Naive thymus-derived CD8-positive, alpha-beta T cell (primary cell): Measurements from ENCODE around the gene SLC16A1. TPM values are rescaled to one million over a fixed set of nuclear protein-coding genes. Genes with fewer than 3 reads are reported as not detected.
A peak's percentile ranks its signal among the peaks of the same experiment; 100 is the strongest.
"Not testable (repeated sequence)": the region's sequence is repeated elsewhere in the genome, so short reads cannot be mapped to it uniquely, and the experiment has no call there.

Experiments
- ATAC-seq, 2 donors: fragments of 150-1000 bp; cut with Tn5 transposase in 1 of 2; sonication (Bioruptor Pico), chemical (Tn5 transposase) in 1 of 2; 1 replicate in 1 of 2; 2 replicates in 1 of 2; pipeline ENCODE4 v1.10.0; 2021; ENCODE audit warnings: mild to moderate bottlenecking in 2 of 2, moderate library complexity in 2 of 2
- POLR2A ChIA-PET: fragments of 350-600 bp; sonication (Branson Sonifier 250); formaldehyde crosslinking; loops from one replicate; lab custom pipeline; 2021; ENCODE audit warnings: antibody characterized with exemption; lab: Charles Lee
- DNase-seq, 10 donors: peaks; one replicate each; pipeline versions ENCODE4 v3.0.0 to v3.0.0-alpha.2; 2020 to 2022
- H3K27ac Mint-ChIP-seq, 10 donors: one replicate each; pipeline ENCODE4 v1.8.0; 2020 to 2022; ENCODE audit warnings: mild to moderate bottlenecking in 10 of 10, mixed read lengths in 10 of 10, moderate library complexity in 4 of 10, inconsistent platforms in 1 of 10
- H3K27me3 Mint-ChIP-seq, 5 donors: one replicate each; pipeline ENCODE4 v1.8.0; 2021 to 2022; ENCODE audit warnings: mixed read lengths in 5 of 5
- H3K36me3 Mint-ChIP-seq, 3 donors: one replicate each; pipeline ENCODE4 v1.8.0; 2020 to 2022; ENCODE audit warnings: mixed read lengths in 3 of 3, mild to moderate bottlenecking in 2 of 3, inconsistent platforms in 1 of 3
- H3K4me1 Mint-ChIP-seq, 4 donors: one replicate each; pipeline ENCODE4 v1.8.0; 2021 to 2022; ENCODE audit warnings: mixed read lengths in 4 of 4
- H3K4me3 Mint-ChIP-seq, 10 donors: one replicate each; pipeline ENCODE4 v1.8.0; 2020 to 2022; ENCODE audit warnings: mild to moderate bottlenecking in 10 of 10, mixed read lengths in 10 of 10, moderate library complexity in 6 of 10, inconsistent platforms in 1 of 10
- H3K9me3 Mint-ChIP-seq, 9 donors: one replicate each; pipeline ENCODE4 v1.8.0; 2020 to 2022; ENCODE audit warnings: mixed read lengths in 9 of 9, mild to moderate bottlenecking in 3 of 9, inconsistent platforms in 1 of 9, moderate library complexity in 1 of 9
- polyA plus RNA-seq, 3 donors: library from polyadenylated mRNA; unstranded; fragments of 300-500 nt; fragmentation: Illumina TruSeq; gene quantifications; one replicate each; pipeline ENCODE4 v1.2.3, GENCODE V29; 2021
- total RNA-seq, 8 experiments: library from RNA in 2 of 8; stranded (reverse) in 2 of 8; gene quantifications; one replicate each; pipeline ENCODE4 v1.2.3 and lab custom pipeline; 2021 to 2026

The SLC16A1 gene
- total and polyA plus RNA-seq, 5 experiments from 2014 or later: 8.2 to 16.0 (median 11.8) TPM

DNA sequence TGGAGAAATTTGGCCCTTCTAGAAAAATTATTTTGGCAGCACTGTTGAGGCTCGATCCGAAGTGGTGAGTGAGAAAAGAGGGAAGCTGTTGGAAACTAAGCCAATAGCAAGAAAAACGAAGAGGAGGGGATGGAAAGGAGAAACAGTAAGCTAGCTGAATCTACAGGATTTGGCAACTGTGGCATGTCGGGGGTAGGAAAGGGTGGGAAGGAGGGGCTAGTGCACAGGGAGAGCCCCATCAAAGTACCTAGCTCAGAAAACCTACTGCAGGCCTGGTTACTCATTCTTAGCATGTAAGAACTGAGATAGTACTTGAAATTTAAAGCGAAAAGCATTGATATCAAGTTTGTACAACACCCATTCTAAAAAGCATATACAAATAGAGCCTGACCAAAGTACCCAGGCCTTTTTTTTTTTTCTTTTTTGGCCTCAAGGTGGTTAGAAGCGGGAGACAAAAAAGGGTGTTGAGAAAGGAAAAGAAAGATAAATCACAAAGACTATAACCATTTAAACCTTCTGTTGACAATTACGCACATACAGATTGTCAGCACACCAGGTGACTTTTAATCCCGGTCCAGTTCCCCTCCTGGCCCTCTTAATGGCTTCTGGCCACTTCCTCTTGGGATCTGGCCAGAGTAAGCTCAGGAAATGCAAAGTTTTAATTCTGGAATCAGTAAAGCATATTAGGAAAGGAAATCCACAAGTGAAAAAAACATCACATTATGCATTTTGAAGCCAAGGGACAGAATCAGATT, 50.4 kb downstream of the SLC16A1 start:
- ATAC-seq (no peak), DNase-seq (no peak)
- no peak overlapping the region for H3K4me3 Mint-ChIP-seq
- no peaks in the 10 kb centered on the region for H3K36me3 Mint-ChIP-seq
- no peaks in the 10 kb centered on the region for H3K27me3 Mint-ChIP-seq
- POLR2A ChIA-PET: no interaction called here
- no peaks in the 10 kb centered on the region for H3K9me3 Mint-ChIP-seq
- peaks cover 3 to 7% (median 4%) of the 10 kb centered on the region in 4 donors for H3K4me1 Mint-ChIP-seq
- peak overlapping the region in 2 of 10 donors; percentile 11 to 15 for H3K27ac Mint-ChIP-seq

DNA sequence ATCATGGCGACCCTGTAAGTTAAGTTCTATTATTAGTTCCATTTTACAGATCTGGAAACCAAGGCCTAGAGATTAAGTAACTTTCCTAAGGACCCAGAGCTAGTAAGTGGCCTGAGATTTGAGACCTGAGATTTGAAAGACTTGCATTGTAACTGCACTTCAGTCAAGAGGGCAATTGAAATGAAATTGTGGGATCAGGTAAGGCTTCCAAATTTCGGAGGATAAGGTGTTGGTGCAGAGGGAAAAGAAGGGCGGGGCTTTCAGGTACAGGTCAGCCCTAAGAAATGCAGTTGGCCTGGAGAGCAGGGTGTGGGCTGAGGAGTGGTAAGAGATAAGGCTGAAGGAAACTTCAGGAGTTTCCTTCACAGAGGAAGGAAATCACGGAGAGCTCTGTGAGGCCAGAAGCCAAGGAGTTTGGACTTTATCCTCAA, 51.1 kb downstream of the SLC16A1 start:
- POLR2A ChIA-PET: no interaction called here
- H3K27ac Mint-ChIP-seq: peak overlapping the region in 1 of 10 donors; percentile 49
- H3K36me3 Mint-ChIP-seq: no peaks in the 10 kb centered on the region
- peaks cover 3 to 7% (median 4%) of the 10 kb centered on the region in 4 donors for H3K4me1 Mint-ChIP-seq
- H3K9me3 Mint-ChIP-seq: no peaks in the 10 kb centered on the region
- DNase-seq (no peak), ATAC-seq (no peak)
- H3K27me3 Mint-ChIP-seq: no peaks in the 10 kb centered on the region
- H3K4me3 Mint-ChIP-seq: no peak overlapping the region

DNA sequence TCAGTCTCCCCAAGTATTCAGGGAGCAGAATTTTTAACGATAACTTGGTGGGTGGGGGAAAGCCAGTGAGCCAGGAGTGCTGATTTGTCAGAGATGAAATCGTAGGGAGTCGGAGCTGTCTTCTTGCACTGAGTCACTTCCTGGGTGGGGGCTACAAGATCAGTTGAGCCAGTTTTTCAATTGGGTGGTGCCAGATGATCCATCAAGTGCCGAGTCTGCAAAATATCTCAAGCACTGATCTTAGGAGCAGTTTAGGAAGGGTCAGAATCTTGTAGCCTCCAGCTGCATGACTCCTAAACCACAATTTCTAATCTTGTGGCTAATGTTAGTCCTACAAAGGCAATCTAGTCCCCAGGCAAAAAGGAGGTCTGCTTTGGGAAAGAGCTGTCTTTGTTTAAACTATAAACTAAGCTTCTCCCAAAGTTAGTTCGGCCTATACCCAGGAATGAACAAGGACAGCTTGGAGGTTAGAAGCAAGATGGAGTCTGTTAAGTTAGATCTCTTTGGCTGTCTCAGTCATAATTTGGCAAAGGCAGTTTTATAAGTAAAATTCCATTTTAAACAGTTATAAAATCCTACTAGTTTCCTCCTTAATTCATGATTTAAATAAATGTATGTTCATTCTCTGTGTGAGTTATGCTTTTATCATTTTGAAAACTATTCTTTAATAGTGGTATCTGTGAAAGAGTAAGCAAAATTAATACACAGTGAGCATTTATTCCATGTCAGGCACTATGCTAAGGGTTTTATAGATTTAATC, 51.7 kb downstream of the SLC16A1 start:
- no peak overlapping the region for H3K4me3 Mint-ChIP-seq
- H3K36me3 Mint-ChIP-seq: no peaks in the 10 kb centered on the region
- peaks cover 3 to 7% (median 4%) of the 10 kb centered on the region in 4 donors for H3K4me1 Mint-ChIP-seq
- no peaks in the 10 kb centered on the region for H3K27me3 Mint-ChIP-seq
- H3K27ac Mint-ChIP-seq: peak overlapping the region in 1 of 10 donors; percentile 49
- H3K9me3 Mint-ChIP-seq: no peaks in the 10 kb centered on the region
- ATAC-seq: no peak
- POLR2A ChIA-PET: no interaction called here
- no peak for DNase-seq

GRCh38 chr1:112902221-112902620, 53.8 kb downstream of the SLC16A1 start:
- no peak overlapping the region for H3K27ac Mint-ChIP-seq
- DNase-seq: no peak
- no peak overlapping the region for H3K4me3 Mint-ChIP-seq
- no peaks in the 10 kb centered on the region for H3K36me3 Mint-ChIP-seq
- peaks cover 0 to 1% (median 0%) of the 10 kb centered on the region in 9 donors for H3K9me3 Mint-ChIP-seq
- POLR2A ChIA-PET: interaction anchor here (0.6 kb wide), 1 partner anchor 39 kb away, joined by 3 read pairs; no protein-coding TSS in a partner anchor
- no peak for ATAC-seq
- H3K4me1 Mint-ChIP-seq: peaks cover 3 to 7% (median 4%) of the 10 kb centered on the region in 4 donors
- no peaks in the 10 kb centered on the region for H3K27me3 Mint-ChIP-seq

DNA sequence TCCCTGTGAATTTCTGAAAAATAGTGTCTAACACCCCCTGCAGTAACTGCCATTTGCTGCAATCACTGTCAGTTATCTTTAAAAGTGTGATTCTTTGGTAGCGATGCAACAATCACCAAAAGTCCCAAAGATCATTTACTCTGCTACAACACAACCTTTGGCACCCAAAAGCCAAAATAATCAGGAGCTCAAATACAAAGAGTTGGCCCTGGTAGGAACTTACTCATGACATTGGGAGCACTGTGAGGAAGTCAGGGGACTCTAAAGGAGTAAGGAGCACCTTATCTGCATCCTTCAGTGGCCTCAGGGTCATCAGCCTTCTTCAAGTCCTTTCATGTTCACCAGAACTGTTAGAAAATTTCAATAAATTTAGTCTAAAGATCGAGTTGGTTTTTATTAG, 54.6 kb downstream of the SLC16A1 start:
- DNase-seq (no peak), ATAC-seq (no peak)
- Mint-ChIP-seq H3K9me3 (peaks cover 0 to 10% (median 4%) of the 10 kb centered on the region in 9 donors), H3K4me1 (peaks cover 3 to 7% (median 4%) of the 10 kb centered on the region in 4 donors), H3K27ac (no peak overlapping the region), H3K27me3 (no peaks in the 10 kb centered on the region), H3K4me3 (no peak overlapping the region), H3K36me3 (no peaks in the 10 kb centered on the region)
- POLR2A ChIA-PET: no interaction called here

DNA sequence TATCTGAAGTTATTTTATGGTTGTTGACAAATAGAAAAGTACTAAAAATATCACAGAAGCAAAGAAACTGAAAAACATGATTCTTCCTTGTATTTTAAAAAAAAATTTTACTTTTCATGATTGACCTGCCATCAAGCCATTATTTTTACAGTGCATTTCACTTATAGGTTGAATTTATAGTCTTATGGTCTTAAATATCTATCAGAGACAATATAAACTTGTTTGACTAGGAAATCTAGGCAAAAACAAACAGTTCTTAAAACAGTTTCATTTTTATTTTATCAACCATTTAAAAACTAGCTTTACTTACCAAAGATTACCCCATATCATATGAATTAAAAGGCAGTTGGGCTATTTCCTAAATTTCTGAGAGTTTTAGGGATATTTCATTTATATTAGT, 59.2 kb downstream of the SLC16A1 start:
- Mint-ChIP-seq H3K9me3 (peaks cover 0 to 37% (median 14%) of the 10 kb centered on the region in 9 donors), H3K27me3 (no peaks in the 10 kb centered on the region), H3K36me3 (peaks cover 0 to 23% (median 2%) of the 10 kb centered on the region in 3 donors), H3K27ac (no peak overlapping the region), H3K4me1 (no peaks in the 10 kb centered on the region), H3K4me3 (no peak overlapping the region)
- ATAC-seq (no peak), DNase-seq (no peak)
- POLR2A ChIA-PET: no interaction called here

DNA sequence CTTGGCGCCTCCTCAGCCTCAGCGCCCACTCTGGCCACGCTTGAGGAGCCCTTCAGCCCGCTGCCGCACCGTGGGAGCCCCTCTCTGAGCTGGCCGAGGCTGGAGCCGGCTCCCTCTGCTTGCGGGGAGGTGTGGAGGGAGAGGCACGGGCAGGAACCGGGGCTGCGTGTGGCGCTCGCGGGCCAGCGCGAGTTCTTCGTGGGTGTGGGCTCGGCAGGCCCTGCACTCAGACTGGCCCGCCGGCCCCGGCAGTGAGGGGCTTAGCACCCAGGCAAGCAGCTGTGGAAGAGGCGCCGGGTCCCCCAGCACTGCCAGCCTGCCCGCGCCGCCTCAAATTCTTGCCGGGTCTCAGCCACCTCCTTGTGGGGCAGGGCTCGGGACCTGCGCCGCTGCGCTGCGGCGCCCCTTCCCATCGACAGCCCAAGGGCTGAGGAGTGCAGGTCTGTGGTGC, 61.4 kb downstream of the SLC16A1 start:
- Mint-ChIP-seq H3K4me1 (no peaks in the 10 kb centered on the region), H3K27me3 (no peaks in the 10 kb centered on the region), H3K27ac (no peak overlapping the region), H3K36me3 (peaks cover 0 to 23% (median 2%) of the 10 kb centered on the region in 3 donors), H3K9me3 (peaks cover 0 to 37% (median 14%) of the 10 kb centered on the region in 9 donors), H3K4me3 (no peak overlapping the region)
- no peak for ATAC-seq
- DNase-seq: no peak
- POLR2A ChIA-PET: no interaction called here

- Mint-ChIP-seq H3K36me3 (peaks cover 0 to 23% (median 2%) of the 10 kb centered on the region in 3 donors), H3K27ac (no peak overlapping the region), H3K4me1 (no peaks in the 10 kb centered on the region), H3K4me3 (no peak overlapping the region), H3K9me3 (peaks cover 0 to 37% (median 14%) of the 10 kb centered on the region in 9 donors), H3K27me3 (no peaks in the 10 kb centered on the region)
- POLR2A ChIA-PET: no interaction called here
- ATAC-seq: no peak
- DNase-seq: no peak
Measured at GRCh38 chr1:112894010-112894292, 62.0 kb downstream of the SLC16A1 start.

DNA sequence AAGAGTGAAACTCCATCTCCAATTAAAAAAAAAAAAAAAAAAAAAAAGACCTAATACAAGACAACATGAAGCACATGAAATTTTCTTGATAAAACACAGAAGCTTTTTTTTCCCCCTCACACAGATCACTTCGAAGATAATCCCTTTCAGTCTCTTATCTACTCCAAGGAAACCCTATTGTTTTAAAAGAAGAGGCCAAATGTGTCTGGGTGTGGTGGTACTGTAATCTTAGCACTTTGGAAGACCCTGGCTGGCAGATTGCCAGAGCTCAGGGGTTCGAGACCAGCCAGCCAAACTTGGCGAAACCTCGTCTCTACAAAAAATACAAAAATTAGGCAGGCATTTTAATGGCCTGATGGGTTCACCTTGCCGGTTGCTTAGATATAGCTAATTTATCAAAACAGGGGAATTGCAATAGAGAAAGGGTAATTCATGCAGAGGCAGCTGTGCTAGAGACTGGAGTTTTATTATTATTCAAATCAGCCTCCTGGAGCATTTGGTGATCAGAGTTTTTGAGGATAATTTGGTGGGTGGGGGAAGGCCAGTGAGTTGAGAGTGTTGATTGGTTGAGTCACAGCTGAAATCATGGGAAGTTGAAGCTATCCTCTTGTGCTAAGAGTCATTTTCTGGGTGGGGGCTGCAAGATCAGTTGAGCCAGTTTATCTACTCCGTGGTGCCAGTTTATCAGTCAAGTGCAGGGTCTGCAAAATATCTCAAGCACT, 62.5 kb downstream of the SLC16A1 start:
- Mint-ChIP-seq H3K36me3 (peaks cover 0 to 23% (median 2%) of the 10 kb centered on the region in 3 donors), H3K4me3 (no peak overlapping the region), H3K9me3 (peaks cover 0 to 37% (median 14%) of the 10 kb centered on the region in 9 donors), H3K27me3 (no peaks in the 10 kb centered on the region), H3K27ac (no peak overlapping the region), H3K4me1 (no peaks in the 10 kb centered on the region)
- POLR2A ChIA-PET: no interaction called here
- no peak for DNase-seq
- no peak for ATAC-seq

GRCh38 chr1:112889906-112890305, 66.1 kb downstream of the SLC16A1 start:
- H3K4me1 Mint-ChIP-seq, DNase-seq, POLR2A ChIA-PET, H3K27ac Mint-ChIP-seq, H3K4me3 Mint-ChIP-seq, H3K27me3 Mint-ChIP-seq, H3K36me3 Mint-ChIP-seq, ATAC-seq: not testable (repeated sequence)
- peaks cover 0 to 17% (median 8%) of the 10 kb centered on the region in 9 donors for H3K9me3 Mint-ChIP-seq

- Mint-ChIP-seq H3K9me3 (peaks cover 0 to 14% (median 8%) of the 10 kb centered on the region in 9 donors), H3K36me3 (peaks cover 0 to 10% (median 0%) of the 10 kb centered on the region in 3 donors), H3K27me3 (no peaks in the 10 kb centered on the region), H3K4me1 (no peaks in the 10 kb centered on the region), H3K27ac (peak overlapping the region in 1 of 10 donors; percentile 19), H3K4me3 (no peak overlapping the region)
- DNase-seq (no peak), ATAC-seq (no peak)
- POLR2A ChIA-PET: no interaction called here
Measured at GRCh38 chr1:112889052-112889768, 66.8 kb downstream of the SLC16A1 start.

DNA sequence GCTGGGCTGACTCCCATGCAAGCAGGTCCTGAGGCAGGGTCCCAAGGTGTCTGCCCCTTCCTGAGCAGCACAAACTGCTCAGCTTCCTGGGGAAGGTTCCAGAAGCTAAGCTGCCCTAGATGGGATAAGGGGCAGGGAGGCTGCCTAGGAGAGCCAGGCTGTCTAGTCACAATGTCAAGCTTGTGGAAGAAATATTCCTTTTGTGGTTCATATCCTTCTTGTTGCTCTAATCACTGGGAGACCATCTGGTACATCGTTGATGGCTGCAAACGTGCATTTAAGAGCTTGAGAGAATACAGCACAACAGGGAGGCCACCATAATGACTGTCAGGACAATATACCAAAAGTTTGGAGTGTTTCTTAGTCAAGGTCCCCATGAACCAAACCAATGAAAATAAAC, 67.4 kb downstream of the SLC16A1 start:
- no peak overlapping the region for H3K4me3 Mint-ChIP-seq
- ATAC-seq: no peak

More for the DNA sequence above, 67.4 kb downstream of the SLC16A1 start:
- POLR2A ChIA-PET: no interaction called here
- no peaks in the 10 kb centered on the region for H3K27me3 Mint-ChIP-seq
- H3K9me3 Mint-ChIP-seq: peaks cover 0 to 8% (median 4%) of the 10 kb centered on the region in 9 donors
- no peak for DNase-seq
- peaks cover 0 to 4% (median 0%) of the 10 kb centered on the region in 3 donors for H3K36me3 Mint-ChIP-seq
- H3K27ac Mint-ChIP-seq: no peak overlapping the region
- H3K4me1 Mint-ChIP-seq: no peaks in the 10 kb centered on the region
